GM12878 (cell line): ENCODE results near the gene ZC3H12D. TPM values are rescaled to one million over a fixed set of nuclear protein-coding genes. Genes with fewer than 3 reads are reported as not detected.

Source experiments
- ATAC-seq: fragments of 200-7000 bp; cut with Tn5 transposase; 3 replicates; pipeline ENCODE4 v1.9.1; 2020; ENCODE audit warnings: mild to moderate bottlenecking, moderate library complexity
- BruUV-seq: library from RNA; stranded (reverse); fragments of 400-500 nt; replicated peaks from 2 replicates; lab custom pipeline; 2021; lab: Mats Ljungman, UMichigan
- CTCF ChIA-PET: fragments of 300-600 bp; sonication (Branson Sonifier 250); formaldehyde crosslinking; extraction: SDS; loops from one replicate; lab custom pipeline; 2021; ENCODE audit warnings: inconsistent platforms; lab: Yijun Ruan, JAX
- POLR2A ChIA-PET: fragments of 350-600 bp; formaldehyde crosslinking; extraction: SDS; loops from one replicate; lab custom pipeline; 2021; ENCODE audit warnings: inconsistent platforms; lab: Charles Lee
- RAD21 ChIA-PET: fragments of 300-600 bp; sonication (Branson Sonifier 250); formaldehyde crosslinking; loops from one replicate; lab custom pipeline; 2023; ENCODE audit warnings: antibody characterized with exemption; ENCODE audit not compliant: unreplicated experiment; lab: Charles Lee
- SMC1A ChIA-PET: fragments of 300-600 bp; sonication (Branson Sonifier 250); formaldehyde crosslinking; loops from one replicate; lab custom pipeline; 2023; ENCODE audit not compliant: unreplicated experiment, uncharacterized antibody; lab: Charles Lee
- DNase-seq: peaks from one replicate; pipeline ENCODE4 v3.0.0-alpha.2; 2011; ENCODE audit warnings: low read depth, low spot score
- FAIRE-seq: peaks from 3 replicates; lab custom pipeline; 2011; peaks lifted over from hg19 to GRCh38; lab: Jason Lieb, UNC
- H2AFZ ChIP-seq: 2 replicates; pipeline ENCODE4 v1.6.0; 2011; ENCODE audit warnings: low read depth, low read length, control low read depth; ENCODE audit not compliant: control insufficient read depth
- H3K27ac ChIP-seq: 2 replicates; pipeline ENCODE4 v1.5.1; 2011; ENCODE audit warnings: control low read depth; ENCODE audit not compliant: control insufficient read depth, insufficient read depth
- H3K27me3 ChIP-seq, 2 experiments: replicated peaks in 1 of 2; 2 replicates each; pipeline versions ENCODE4 v1.6.0 to v1.6.1; 2011; ENCODE audit warnings: low read length in 1 of 2; ENCODE audit not compliant: control insufficient read depth in 2 of 2, insufficient read depth in 2 of 2
- H3K36me3 ChIP-seq, 2 experiments: 2 replicates each; pipeline ENCODE4 v1.5.1; 2011; ENCODE audit warnings: low read length in 1 of 2; ENCODE audit not compliant: control insufficient read depth in 2 of 2, insufficient read depth in 2 of 2
- H3K4me1 ChIP-seq: 2 replicates; pipeline ENCODE4 v1.6.1; 2011; ENCODE audit warnings: mild to moderate bottlenecking, low read length, moderate library complexity, mixed read lengths; ENCODE audit not compliant: control insufficient read depth, insufficient read depth
- H3K4me2 ChIP-seq: 2 replicates; pipeline ENCODE4 v1.6.0; 2011; ENCODE audit warnings: control low read depth; ENCODE audit not compliant: control insufficient read depth, insufficient read depth
- H3K4me3 ChIP-seq: fragments of 200-600 bp; sonication (generic); 2 replicates; pipeline ENCODE4 v1.5.1; 2016
- H3K79me2 ChIP-seq: 2 replicates; pipeline ENCODE4 v1.6.0; 2011; ENCODE audit warnings: low read length; ENCODE audit not compliant: control insufficient read depth, insufficient read depth
- H3K9ac ChIP-seq: 2 replicates; pipeline ENCODE4 v1.8.0; 2011; ENCODE audit warnings: low read length, control low read depth, mixed read lengths; ENCODE audit not compliant: control insufficient read depth, insufficient read depth
- H3K9me3 ChIP-seq: replicated peaks from 3 replicates; pipeline ENCODE4 v1.5.1; 2011; ENCODE audit warnings: mild to moderate bottlenecking, low read length; ENCODE audit not compliant: control insufficient read depth, insufficient read depth
- H4K20me1 ChIP-seq: 2 replicates; pipeline ENCODE4 v1.6.0; 2011; ENCODE audit not compliant: control insufficient read depth, insufficient read depth
- BHLHE40 ChIP-seq, 2 experiments: fragments of 450-650 bp in 1 of 2; IDR thresholded peaks; 2 replicates each; pipeline ENCODE4 v1.6.1; 2011 to 2017; ENCODE audit warnings: low read depth in 2 of 2, borderline replicate concordance in 1 of 2, improper control_type of control experiment in 1 of 2, low read length in 1 of 2, mild to moderate bottlenecking in 1 of 2
- CBX3 ChIP-seq: fragments of 200-600 bp; sonication (generic); IDR thresholded peaks from 2 replicates; pipeline ENCODE4 v1.6.1; 2016; ENCODE audit warnings: low read depth, borderline replicate concordance
- CHD4 ChIP-seq: fragments of 200-600 bp; sonication (generic); IDR thresholded peaks from 2 replicates; pipeline ENCODE4 v1.6.1; 2016; ENCODE audit warnings: mild to moderate bottlenecking
- EZH2 ChIP-seq: IDR thresholded peaks from 2 replicates; pipeline ENCODE4 v1.6.1; 2012; ENCODE audit warnings: low read depth, mild to moderate bottlenecking, control low read depth, inconsistent platforms, low read length, borderline replicate concordance; ENCODE audit not compliant: control insufficient read depth
- FOS ChIP-seq: IDR thresholded peaks from 3 replicates; pipeline ENCODE4 v1.6.1; 2011; ENCODE audit warnings: borderline replicate concordance; ENCODE audit not compliant: insufficient read length; ENCODE audit errors: extremely low read depth
- GATAD2B ChIP-seq: fragments of 450-650 bp; conservative IDR thresholded peaks from 2 replicates; pipeline ENCODE4 v1.6.1; 2017; ENCODE audit warnings: low read depth, mild to moderate bottlenecking, moderate library complexity
- HSF1 ChIP-seq: fragments of 150-350 bp; IDR thresholded peaks from 2 replicates; pipeline ENCODE4 v1.6.1; 2014; ENCODE audit warnings: mild to moderate bottlenecking, low read depth, low read length
- JUND ChIP-seq: IDR thresholded peaks from 2 replicates; pipeline ENCODE4 v1.6.1; 2012; ENCODE audit warnings: low read depth, mild to moderate bottlenecking, low read length, improper control_type of control experiment, moderate library complexity
- NFYB ChIP-seq: IDR thresholded peaks from 2 replicates; pipeline ENCODE4 v1.6.1; 2011; ENCODE audit warnings: low read depth, mild to moderate bottlenecking, low read length, improper control_type of control experiment, moderate library complexity; ENCODE audit not compliant: insufficient read depth
- PAX8 ChIP-seq: fragments of 450-650 bp; IDR thresholded peaks from 2 replicates; pipeline ENCODE4 v1.6.1; 2017; ENCODE audit warnings: mild to moderate bottlenecking, moderate library complexity
- SREBF1 ChIP-seq: IDR thresholded peaks from 2 replicates; pipeline ENCODE4 v1.6.1; 2012; ENCODE audit warnings: mild to moderate bottlenecking, low read length
- WGBS: methylation state at CpG from one replicate; pipeline ENCODE4 v1.1.6; 2016; ENCODE audit warnings: low lambda C conversion rate; ENCODE audit not compliant: insufficient replicate concordance, insufficient coverage; ENCODE audit errors: missing lambda C conversion rate; 5-methylcytosine and 5-hydroxymethylcytosine counted together
- in situ Hi-C: fragments of 300-500 bp; cut with MboI; formaldehyde crosslinking; loops from 9 replicates; pipeline ENCODE4 v1.14.3; 2018; ENCODE audit warnings: mixed read lengths
- intact Hi-C: fragments of 100-400 bp; cut with micrococcal nuclease; formaldehyde crosslinking; loops from one replicate; pipeline ENCODE4 v1.14.2; 2022; ENCODE audit not compliant: unreplicated experiment
- polyA plus RNA-seq, 11 experiments: library from polyadenylated mRNA; depleted of rRNA in 4 of 11; unstranded in 6 of 11; stranded (reverse) in 5 of 11; fragments of >200 nt; fragmentation: Nextera tagmentation in 4 of 11; fragmentation: Illumina TruSeq in 1 of 11; extraction: Ambion mirVana in 4 of 11; extraction: Trizol in 1 of 11; gene quantifications; 1 replicate in 1 of 11; 2 replicates in 10 of 11; pipeline versions ENCODE4 v1.2.1 to v1.2.3, GENCODE V29; 2011 to 2016; ENCODE audit warnings: inconsistent platforms in 2 of 11, missing spikeins in 2 of 11, low read depth in 1 of 11
- total RNA-seq, 4 experiments: library from RNA; depleted of rRNA in 3 of 4; stranded (reverse); fragments of >200 nt in 3 of 4; fragmentation: Illumina TruSeq in 1 of 4; extraction: Trizol in 1 of 4; gene quantifications; 2 replicates each; pipeline versions ENCODE4 v1.2.1 to v1.2.3, GENCODE V29; 2013 to 2021
- TF ChIP-seq, protein P1 (sequence below): fragments of 450-650 bp; IDR thresholded peaks from 2 replicates; pipeline ENCODE4 v1.6.1; 2017; ENCODE audit warnings: mild to moderate bottlenecking, moderate library complexity

Gene ZC3H12D
- total and polyA plus RNA-seq, 10 of the 15 experiments (the other 5 are each of a cell fraction or from before 2014, with no cell fraction given), result 1.4 to 29.7 (median 8.8) TPM

DNA sequence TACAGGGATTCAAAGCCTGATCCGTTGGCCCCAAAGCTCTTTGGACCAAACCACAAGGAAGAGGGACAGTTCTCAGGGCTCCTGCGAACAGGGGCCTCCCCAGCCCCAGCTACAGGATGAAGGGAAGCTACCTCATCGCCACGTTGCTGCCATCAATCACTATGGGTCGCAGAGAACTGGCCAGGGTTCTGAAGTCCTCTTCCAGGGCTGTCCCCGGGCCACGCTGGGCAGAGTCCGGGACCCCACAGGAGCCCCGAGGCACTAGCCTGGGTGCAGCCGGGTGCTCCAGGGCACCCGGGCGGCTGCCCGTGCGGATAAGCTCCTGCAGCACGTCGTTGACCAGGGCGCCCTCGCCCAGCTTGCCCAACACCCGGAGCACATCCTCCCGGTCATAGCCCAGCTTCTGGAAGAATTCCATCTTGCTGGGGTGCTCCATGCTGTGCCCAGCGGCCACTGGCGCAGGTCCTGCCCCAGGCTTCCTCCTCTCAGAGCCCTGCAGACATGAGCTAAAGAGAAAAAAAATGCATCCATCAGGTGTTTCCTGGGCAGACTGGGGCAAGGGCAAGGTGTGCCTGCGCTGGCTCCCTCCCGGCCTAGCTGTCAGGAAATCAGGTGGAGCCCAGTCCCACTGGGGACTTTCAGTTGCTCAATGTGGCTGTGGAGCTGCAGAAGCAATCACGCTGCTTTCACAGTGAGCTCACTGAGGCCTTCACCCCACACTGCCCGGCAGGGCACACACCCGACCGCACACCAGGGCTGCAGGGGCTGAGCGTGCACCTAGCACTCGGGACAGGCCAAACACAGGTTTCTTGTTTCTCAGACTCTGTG is 10.5 kb downstream of the ZC3H12D start (continued):
- TF ChIP-seq FOS, result no peak
- TF ChIP-seq PAX8, result no peak
- no peak for TF ChIP-seq CBX3
- TF ChIP-seq JUND, result no peak
- TF ChIP-seq EZH2, result no peak

DNA sequence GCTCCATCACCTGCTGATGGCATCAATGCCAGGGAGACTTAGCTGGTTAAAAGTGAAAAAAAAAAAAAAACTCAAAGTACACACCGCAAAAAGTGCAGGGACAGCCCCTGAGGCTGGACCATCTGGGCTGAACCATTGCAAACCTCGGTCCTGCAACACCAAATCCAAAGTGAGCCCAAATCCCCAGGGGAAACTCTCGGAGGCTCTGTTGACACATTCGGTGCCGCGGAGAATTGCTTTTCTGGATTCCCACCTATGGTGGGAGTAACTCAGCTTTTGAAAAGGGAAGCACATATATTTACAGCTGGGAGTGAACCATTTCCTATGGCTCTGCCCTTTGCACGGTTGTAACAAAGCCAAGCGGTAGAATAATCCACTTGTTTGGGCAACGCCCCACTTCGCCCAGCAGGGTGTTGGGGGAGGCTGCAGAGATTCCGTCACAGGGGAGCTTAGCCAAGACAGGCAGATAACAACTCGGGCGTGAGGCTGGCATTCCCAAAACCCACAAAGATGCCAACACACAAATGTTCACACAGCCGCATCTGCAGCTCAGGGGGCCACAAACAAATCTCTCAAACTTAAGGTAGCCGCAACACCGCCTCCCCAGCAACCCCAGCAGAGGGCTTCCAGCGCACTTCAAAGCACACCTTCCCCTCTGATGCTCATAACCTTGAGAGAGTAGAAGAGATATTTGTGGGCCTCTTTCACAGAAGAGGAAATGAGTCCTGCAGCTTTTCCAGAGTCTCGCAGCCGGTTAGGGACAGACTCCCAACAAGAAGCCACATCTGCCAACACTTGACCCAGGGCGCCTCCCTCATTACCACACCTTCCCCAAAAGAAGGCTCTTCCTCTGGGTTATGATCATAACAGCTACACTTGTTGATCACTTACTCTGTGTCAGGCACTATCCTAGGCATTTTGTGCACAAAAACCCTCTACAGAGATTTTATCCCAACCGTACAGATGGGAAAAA is 11.4 kb downstream of the ZC3H12D start:
- no peaks in the 10 kb centered on the region for H3K9me3 ChIP-seq
- no TSS peak for BruUV-seq
- peaks cover 77% of the 10 kb centered on the region for H3K79me2 ChIP-seq
- H3K4me3 ChIP-seq, result peak overlapping the region; percentile 44; the same call in 1 of the 2 replicates
- ChIA-PET CTCF (interaction anchor here (0.6 to 2.7 kb wide), 12 partner anchors 16 to 445 kb away, joined by 3 to 26 read pairs (median 4); partner anchors contain the start of gene PPIL4), RAD21 (interaction anchor here (0.7 to 3.5 kb wide), 15 partner anchors 8 to 445 kb away, joined by 3 to 28 read pairs (median 5); partner anchors contain the start of gene TAB2), SMC1A (interaction anchor here (0.7 to 4.0 kb wide), 17 partner anchors 21 to 444 kb away, joined by 3 to 42 read pairs (median 3); no protein-coding TSS in a partner anchor), POLR2A (interaction anchor here (0.6 to 2.8 kb wide), 9 partner anchors 9 to 445 kb away, joined by 3 to 6 read pairs (median 4); no protein-coding TSS in a partner anchor)
- intact Hi-C loops (loop anchor here (2.0 kb wide), 1 partner anchor 43 kb away; no protein-coding TSS in a partner anchor), in situ Hi-C loops (no loop called here)
- peaks cover 14 to 17% of the 10 kb centered on the region in 2 experiments; a peak in 3 of 4 replicates for H3K36me3 ChIP-seq
- 20% methylated on average over 21 of the region's 21 CpGs for WGBS
- H3K27ac ChIP-seq, result peak overlapping the region; percentile 29
- FAIRE-seq (no peak), DNase-seq (no peak), ATAC-seq (peak; percentile 24)
- no peak overlapping the region for H2AFZ ChIP-seq
- peaks cover 63% of the 10 kb centered on the region for H3K4me1 ChIP-seq
- H4K20me1 ChIP-seq, result 0 out of 2 replicates have a peak, but pooled peaks cover 6% of the 10 kb centered on the region
- H3K4me2 ChIP-seq, result peak overlapping the region; percentile 70
- peak overlapping the region; percentile 41; the same call in 1 of the 2 replicates for H3K9ac ChIP-seq
- H3K27me3 ChIP-seq, result no peaks in the 10 kb centered on the region
- TF ChIP-seq GATAD2B (no peak; the same call in 1 of the 2 replicates), CHD4 (no peak), BHLHE40 (IDR thresholded peaks at IDR 0.05; ENCODE audit: borderline replicate concordance in 1 of 2, low read depth in 2 of 2, low read length in 1 of 2) (peak; percentile 11 to 47; a peak in 1 of 4 replicates), SREBF1 (0 out of 2 replicates have a peak, but pooled peaks have one; percentile 21), NFYB (no peak), HSF1 (no peak)
- TF ChIP-seq, protein P1, sequence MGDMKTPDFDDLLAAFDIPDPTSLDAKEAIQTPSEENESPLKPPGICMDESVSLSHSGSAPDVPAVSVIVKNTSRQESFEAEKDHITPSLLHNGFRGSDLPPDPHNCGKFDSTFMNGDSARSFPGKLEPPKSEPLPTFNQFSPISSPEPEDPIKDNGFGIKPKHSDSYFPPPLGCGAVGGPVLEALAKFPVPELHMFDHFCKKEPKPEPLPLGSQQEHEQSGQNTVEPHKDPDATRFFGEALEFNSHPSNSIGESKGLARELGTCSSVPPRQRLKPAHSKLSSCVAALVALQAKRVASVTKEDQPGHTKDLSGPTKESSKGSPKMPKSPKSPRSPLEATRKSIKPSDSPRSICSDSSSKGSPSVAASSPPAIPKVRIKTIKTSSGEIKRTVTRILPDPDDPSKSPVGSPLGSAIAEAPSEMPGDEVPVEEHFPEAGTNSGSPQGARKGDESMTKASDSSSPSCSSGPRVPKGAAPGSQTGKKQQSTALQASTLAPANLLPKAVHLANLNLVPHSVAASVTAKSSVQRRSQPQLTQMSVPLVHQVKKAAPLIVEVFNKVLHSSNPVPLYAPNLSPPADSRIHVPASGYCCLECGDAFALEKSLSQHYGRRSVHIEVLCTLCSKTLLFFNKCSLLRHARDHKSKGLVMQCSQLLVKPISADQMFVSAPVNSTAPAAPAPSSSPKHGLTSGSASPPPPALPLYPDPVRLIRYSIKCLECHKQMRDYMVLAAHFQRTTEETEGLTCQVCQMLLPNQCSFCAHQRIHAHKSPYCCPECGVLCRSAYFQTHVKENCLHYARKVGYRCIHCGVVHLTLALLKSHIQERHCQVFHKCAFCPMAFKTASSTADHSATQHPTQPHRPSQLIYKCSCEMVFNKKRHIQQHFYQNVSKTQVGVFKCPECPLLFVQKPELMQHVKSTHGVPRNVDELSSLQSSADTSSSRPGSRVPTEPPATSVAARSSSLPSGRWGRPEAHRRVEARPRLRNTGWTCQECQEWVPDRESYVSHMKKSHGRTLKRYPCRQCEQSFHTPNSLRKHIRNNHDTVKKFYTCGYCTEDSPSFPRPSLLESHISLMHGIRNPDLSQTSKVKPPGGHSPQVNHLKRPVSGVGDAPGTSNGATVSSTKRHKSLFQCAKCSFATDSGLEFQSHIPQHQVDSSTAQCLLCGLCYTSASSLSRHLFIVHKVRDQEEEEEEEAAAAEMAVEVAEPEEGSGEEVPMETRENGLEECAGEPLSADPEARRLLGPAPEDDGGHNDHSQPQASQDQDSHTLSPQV, result no peak
